DMS79 (cell line): ENCODE data around the gene PNPT1.
"Not testable (repeated sequence)": the region's sequence is repeated elsewhere in the genome, so short reads cannot be mapped to it uniquely, and the experiment has no call there.

Experiments used
- DNase-seq: peaks from one replicate; lab custom pipeline; 2025; lab: John Stamatoyannopoulos, UW

Gene PNPT1

GRCh38 chr2:55596795-55597194, 96.8 kb downstream of the PNPT1 start:
- not testable (repeated sequence) for DNase-seq

GRCh38 chr2:55595536-55595935, 98.1 kb downstream of the PNPT1 start:
- DNase-seq: no peak

- DNase-seq: no peak
These were observed 101.5 kb downstream of the PNPT1 start for GRCh38 chr2:55592130-55592529.

GRCh38 chr2:55590810-55591440, 102.7 kb downstream of the PNPT1 start:
- DNase-seq: no peak

- no peak for DNase-seq
These were observed 108.1 kb downstream of the PNPT1 start for GRCh38 chr2:55585451-55586080.
